Ecto neural progenitor cell (in vitro differentiated cells): ENCODE measurements around the gene CORO2B.

Experiments
- DNase-seq: peaks from one replicate; pipeline ENCODE4 v3.0.0-alpha.2; 2018; ENCODE audit warnings: low spot score

Gene CORO2B

DNA sequence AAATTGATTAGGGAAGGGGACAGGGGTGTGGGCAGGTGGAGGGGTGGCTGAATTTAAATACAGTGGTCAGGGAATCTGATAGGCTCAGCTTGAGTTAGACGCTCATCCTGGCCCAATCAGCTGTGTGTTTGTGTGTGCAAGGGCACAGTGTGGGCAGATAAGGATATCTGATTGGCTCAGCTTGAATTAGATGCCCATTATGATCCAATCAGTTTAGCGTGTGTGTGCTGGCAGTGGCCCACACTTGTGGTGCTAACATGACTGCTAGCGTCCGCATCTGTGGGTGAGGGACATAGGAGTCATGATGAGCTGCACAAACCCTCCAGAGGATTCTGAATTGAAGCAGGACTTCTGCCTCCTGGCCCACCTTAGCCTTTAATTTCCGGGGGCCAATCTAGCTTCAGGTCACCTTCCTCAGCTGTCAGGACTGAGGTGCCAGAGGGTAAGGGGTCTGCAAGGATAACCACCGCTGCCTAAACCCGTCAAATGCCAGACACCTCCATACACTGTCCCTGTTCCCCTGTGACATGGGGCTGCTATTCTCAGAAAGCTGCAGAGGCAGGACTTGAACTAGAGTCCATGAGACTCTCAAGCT, 97.3 kb downstream of the CORO2B start:
- DNase-seq, result no peak

DNA sequence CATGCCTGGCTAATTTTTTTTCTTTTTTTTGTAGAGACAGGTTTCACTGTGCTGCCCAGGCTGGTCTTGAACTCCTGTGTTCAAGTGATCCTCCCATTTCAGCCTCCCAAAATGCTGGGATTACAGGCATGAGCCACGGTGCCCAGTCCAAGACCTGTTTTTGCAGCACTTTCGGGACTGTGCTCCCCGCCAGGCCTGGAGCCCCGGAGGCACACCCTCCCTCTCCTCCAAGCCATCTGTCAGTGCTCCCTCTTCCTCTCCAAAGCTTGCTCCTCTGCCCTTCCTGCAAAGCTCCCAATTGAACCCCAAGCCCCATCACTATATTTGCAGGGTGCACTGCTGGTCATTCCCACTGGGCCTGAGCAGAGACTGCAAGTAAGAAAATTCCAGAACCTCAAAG, 98.1 kb downstream of the CORO2B start:
- no peak for DNase-seq

DNA sequence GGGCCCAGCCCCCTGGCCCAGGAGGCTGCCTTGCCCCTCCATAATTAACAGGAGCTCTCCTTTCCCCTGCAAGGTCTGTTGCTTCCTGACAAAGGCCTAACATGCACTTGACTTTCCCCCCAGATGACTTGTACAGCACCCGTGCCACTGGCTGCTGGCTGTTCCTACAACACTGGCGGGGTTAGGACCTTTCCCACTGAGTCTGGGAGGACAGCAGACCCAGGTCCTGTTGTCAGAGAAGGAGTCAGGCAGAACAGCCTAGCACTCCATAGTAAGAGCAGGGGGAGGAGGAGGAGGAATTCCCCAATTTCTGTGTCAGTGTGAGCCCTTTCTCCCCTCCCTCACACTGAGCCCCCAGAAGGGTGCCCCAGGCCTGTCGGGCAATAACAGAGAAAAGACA, 99.2 kb downstream of the CORO2B start:
- no peak for DNase-seq

DNA sequence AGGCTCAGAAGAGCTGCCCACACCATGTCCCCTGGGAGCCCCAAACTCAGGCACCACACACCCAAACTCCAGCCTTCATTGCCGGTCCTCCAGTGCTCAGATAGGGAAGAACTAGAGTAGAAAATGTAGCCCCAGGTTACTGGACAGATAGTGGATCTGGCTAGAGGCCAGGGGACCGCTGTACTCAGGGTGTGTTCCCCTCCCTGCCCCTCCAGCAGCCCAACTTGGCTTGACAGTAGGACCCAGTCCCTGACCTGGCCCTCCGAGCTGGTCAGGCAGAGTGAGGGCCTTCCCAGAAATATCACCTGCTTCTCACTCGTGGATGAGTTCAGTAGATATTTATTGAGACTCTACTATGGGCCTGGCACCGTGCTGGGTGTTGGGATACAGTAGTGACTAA, 100.0 kb downstream of the CORO2B start:
- DNase-seq, result no peak

DNA sequence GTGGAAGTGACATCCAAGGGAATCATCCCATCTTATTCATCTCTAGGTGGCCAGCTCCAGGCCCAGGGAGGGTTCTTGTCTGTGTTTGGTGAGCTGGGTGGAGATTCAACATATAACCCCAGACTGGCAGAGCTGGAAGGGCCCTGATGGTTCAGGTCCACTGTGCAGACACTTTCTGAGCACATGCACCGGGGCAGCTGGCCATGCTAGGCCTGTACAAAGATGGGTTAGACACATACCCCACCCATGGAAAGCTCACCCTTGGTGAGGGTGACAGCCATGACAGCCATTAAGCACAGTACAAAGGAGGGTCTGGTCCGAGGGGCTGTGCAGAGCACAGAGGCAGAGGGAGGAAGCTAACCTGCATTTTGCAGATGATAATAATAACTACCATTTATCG, 100.4 kb downstream of the CORO2B start:
- no peak for DNase-seq

DNA sequence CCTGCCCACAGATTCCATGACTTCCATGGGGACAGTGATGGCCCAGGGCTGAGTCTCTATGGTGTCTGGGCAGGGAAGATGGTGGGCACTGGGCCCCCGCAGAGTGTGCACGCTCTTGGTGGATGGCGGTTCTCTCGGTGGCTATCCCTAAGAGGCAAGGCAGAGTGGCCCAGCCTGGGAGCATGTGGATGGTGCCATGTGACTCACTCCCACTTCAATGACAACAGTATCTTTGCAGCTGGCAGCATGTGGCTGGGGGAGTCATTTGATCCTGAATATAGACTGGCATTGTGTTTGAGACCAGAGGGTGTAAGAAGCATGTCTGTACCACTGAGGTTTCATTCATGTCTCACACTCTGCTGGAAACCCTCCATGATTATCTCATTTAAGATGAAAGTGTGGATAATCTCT, 101.2 kb downstream of the CORO2B start:
- no peak for DNase-seq

DNA sequence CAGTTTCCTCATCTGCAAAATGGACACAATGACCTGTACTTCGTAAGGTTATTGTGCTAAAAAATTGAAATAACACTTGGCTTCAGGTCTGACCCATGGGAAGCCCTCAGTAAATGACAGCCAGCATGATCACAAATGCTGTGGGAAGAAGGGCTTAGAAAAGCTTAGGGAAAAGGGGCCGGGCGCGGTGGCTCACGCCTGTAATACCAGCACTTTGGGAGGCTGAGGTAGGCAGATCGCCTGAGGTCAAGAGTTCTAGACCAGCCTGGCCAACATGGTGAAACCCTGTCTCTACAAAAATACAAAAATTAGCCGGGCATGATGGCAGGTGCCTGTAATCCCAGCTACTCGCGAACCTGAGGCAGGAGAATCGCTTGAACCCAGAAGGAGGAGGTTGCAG, 102.0 kb downstream of the CORO2B start:
- DNase-seq, result peak; percentile 9

DNA sequence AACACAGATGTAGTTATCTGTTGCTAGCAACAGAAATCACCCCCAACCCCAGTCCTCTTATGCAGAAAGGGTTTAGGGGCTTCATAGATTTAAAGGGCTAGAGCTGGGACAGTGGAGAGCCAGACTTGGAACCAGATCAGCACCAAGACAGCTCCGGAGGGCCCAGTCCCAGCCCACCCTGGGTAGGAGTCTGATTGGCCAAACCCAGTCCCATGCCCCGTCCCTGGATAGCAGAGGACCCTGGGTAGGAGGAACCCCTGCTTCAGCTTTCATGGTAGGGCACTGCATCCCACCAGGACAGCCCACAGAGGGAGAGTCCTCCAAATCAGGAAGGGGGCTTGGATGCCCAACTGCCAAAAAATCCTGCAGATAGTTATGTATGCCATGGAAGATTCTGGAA, 103.0 kb downstream of the CORO2B start:
- DNase-seq, result peak; percentile 44

DNA sequence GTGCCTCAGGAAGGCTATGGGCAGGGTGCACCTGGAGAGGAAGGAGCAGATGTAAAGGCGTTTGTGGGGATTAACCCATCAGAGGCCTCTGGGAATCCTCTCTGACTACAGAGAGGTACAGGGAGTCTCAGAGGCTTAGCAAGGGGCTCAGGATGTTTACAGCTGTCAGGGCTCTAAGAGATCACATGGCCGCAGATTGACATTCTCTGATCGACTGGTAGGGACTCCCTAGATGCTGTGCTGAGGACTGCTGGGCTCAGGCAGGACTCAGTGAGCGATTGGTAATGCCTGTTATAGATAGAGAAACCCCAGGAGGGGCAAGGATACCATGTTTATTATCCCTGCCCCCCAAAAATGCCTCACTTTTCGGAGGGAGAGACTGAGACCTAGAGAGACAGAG, 103.5 kb downstream of the CORO2B start:
- peak; percentile 52 for DNase-seq

DNA sequence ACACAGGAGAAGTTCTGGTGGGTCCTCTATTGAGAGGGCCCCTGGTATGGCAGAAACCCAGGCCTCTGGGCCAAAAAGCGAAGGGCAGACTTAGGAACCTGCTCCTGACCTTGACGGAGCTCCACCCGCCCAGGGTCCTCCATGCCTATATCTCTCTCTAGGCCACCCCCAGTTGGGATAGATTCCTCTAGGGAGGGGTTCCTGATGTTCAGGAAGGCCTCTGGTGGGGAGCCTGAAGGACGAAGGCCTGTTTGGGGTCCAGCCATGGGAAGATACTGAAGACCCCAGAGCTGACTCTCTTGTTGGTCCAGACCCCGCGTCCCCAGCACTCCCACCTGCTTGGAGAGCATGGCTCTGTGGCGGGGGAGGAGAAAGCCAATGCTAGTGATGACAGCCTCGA, 104.2 kb downstream of the CORO2B start:
- peak; percentile 36 for DNase-seq

DNA sequence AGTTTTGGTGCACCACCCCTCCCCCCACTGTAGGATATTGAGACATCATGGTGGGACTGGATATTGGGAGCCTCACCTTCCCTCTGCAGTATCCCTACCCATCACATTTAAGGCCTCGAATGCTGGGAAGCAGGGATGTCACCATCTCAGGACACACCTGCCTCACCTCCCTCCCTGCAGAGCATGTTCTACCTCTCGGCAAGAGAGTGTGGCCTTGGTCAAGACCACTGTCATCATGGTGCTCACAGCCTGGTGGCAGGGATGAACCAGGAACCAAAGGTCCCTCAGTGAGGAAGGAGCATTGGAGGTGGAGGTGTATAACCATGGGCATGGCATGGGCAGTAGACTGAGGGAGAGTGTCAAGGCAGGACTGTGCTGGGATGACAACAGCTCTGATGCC, 104.8 kb downstream of the CORO2B start:
- peak; percentile 40 for DNase-seq

DNA sequence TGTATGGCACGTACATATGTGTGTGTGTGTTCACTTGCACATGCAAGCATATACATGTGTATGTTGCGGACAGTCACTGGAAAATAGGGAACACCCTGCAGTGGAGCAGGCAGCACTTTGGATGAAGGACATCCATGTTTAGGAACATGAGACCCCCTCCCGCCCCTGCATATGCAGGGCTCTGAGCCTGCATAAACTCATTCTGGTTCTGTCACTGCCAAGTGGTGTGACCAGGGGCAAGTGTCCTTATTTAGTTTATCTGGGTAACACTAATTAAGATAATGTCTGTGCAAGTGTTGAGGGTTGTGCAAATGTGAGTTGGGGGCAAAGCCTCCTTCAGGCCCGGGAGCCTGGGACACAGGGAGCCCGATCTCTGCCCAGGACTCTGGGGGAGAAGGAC, 105.7 kb downstream of the CORO2B start:
- DNase-seq, result peak; percentile 13

DNA sequence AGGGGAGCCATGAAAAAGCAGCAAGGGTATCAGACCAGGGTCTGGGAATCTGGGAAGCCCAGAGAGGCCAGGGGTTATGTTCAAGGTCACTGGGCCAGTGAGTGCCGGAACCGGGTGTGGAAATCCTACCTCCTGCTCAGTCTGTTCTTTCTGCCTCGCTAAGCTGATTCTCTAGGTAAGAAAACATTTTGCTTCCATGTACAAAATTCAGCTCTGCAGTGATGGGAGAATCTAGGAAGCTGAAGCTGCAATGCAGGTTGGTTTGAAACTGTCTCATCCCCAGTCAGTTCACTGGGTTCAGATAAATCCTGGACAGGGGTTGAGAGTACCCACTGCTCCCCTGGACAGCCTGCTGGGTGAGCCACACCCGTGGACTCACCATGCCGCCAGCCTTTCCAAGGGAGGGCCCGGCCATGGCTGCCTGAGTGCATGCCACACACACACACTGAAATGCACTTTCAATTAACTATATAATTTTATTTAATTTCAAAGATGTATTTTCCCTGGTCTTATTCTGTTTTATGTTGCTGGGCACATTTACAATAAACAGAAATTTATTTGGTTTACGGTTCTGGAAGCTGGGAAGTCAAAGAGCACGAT, 108.4 kb downstream of the CORO2B start:
- DNase-seq, result peak; percentile 24

DNA sequence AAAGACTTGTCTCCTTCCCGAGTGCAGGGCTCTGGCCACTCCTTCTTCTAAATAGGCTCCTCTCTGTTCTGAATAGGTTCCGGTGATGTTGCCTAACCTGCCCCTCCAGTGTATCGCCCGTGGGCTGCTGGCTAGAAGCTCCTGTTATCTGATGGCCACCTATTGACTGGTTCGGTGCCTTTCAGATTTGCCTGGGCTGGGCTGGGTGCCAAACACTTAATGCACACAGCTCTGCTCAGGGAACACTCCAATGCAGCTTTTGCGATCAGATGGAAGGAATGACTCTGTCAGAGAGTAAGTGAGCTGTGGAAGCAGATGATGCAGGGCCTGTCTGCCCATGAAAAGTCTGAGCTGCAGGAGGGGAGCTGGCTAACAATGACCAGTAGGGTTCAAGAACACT, 112.9 kb downstream of the CORO2B start:
- DNase-seq, result no peak

DNA sequence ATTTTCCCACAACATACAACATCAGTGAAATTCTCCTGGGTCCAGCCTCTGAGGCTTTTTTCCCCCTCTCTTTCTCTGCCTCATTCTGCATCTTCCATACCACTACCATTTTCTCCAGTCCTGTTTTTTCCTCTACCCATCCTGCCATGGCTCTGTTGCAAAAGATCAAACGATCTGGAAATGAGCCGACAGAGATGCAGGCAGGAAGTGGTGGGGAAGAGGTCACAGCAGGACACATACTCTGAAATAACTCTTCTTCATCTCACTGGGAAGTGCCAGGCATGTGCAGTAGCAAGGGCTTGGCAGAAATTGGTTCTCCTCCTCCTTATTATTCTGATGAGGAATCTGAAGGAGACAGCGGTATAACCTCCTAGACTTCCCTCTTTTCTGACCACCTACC, 114.3 kb downstream of the CORO2B start:
- no peak for DNase-seq

DNA sequence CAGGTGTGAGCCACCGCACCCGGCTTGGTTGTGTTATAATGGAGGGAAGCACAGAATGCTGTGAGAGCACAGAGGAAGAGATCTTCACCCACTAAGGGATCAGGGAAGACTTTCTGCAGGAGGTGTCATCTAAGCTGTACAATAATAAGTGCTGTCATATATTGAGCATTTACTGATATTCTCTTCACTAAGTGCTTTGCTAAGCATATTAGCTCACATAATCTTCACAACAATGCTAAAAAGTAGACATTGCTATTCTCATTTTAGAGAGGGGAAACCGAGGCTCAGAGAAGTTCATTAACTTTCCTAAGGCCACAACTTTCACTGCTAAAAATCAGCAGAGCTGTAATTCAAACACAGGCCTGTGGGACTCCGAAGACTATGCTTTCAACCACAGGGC, 115.3 kb downstream of the CORO2B start:
- no peak for DNase-seq

DNA sequence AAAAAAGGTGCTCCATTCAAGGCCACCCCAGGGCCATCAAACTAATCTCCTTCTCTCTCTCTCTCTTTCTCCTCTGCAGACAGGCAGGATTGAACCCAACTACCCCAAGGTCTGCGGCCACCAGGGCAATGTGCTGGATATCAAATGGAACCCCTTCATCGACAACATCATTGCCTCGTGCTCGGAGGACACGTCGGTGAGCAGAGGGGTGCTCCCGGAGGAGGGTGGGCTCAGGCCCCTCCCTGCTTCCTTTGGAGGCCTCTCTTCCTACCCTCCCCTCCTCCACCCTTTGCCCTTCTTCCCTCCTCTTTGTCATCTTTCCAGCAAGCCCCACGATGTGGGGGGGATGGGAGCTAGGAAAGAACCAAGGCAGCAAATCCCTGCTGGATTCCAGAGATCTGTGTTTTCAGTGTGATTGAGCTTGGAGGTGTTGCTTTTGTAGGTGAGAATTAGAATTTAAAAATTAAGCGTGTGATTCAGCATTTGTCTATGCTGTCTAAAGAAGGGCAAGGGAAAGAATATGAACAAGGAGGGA, 116.3 kb downstream of the CORO2B start:
- no peak for DNase-seq

DNA sequence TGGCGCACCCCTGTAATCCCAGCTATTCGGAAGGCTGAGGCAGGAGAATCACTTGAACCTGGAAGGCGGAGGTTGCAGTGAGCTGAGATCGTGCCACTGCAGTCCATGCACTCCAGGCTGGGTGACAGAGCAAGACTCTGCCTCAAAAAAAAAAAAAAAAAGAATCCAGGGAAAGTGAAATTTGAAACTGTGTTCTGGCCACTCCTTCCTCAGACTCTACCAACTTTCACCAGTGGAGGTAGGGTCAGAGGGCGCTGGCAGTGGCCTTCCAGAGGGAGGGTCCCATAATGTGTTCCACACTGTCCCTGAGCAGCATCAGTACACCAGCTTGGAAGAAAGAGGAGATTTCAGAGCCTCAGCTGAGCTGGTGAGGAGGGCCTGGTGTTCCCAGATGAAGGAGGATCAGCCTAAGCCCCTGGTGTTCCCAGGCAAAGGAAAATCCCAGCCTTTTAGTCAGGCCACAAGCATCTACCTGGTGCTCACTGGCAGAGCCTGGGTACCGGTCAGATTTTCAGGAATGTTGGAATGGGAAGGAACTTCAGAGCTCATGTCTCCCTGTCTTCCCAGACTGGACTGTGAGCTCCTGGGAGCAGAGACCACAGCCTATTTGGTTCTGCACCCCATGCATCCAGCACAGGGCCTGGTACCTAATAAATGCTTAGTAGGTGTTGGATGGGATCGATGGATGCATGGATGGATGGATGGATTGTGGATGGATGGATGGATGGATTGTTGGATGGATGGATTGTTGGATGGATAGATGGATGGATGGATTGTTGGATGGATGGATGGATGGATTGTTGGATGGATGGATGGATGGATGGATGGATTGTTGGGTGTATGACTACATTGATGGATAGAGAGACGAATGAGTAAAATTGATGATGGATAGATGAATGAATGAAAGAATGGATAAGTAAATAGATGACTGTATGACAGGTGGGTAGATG, 117.9 kb downstream of the CORO2B start:
- no peak for DNase-seq

DNA sequence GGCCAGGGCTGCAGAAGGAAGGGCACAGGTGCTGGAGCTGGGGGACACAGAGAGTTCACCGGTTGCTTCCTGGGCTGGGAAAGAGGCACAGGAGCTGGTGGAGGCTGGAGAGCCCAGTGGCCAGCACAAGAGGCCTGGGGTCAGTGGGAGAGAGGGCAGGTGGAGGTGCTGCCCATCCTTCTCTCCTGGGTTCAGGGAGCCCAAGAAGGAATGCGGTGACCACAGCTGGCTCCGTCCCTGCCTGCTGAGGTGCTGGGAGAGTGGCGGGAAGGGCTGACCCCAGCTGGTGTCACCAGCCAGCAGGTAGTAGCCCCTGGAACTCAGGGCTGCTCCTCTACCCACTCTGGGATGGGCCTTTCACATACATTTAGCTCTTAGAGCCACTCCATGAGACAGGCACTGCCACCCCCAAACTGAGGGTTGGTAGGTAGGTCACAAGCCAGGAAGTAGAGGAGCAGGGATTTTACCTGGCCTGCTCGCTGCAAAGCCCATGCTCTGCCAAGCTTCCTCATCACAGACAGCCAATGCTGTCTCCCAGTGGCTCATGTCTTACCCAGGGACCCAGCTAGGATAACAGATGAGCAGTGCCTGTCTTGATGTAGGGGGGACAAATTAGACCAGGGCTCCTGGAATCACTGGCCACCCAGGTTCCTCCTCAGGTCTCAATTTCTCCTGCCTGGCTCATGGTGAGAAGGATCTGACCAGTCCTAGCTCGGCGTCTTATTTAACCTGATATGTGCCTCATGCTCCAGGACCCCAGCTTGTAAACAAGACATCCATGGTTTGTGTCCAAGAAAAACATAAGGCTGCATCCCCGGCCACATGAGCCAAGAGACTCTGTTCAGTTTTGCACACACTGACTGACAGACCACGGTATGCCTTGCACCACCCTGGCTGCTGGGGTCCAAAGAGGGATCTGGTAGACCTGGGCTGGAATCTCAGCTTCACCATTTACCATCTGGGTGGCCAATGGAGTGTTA, 119.2 kb downstream of the CORO2B start:
- DNase-seq, result no peak

DNA sequence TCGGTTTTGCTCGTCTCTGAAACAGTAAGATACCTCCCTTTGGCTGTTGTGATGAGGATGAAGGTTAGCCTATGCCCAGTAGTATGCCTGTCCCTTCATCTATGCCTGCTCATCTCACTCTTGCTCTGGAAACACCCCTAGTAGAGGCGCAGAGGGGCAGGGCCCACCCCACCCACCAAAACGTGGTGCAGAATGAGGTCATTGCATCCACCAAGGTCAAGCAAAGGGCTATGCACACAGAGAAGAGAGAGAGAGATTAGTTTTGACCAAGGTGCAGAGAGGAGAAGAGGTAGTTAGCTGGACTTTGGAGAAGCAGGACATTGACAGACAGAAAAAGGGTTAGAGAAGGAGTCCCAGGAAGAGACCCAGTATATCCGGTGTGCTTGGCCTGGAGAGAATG, 119.9 kb downstream of the CORO2B start:
- DNase-seq, result no peak

DNA sequence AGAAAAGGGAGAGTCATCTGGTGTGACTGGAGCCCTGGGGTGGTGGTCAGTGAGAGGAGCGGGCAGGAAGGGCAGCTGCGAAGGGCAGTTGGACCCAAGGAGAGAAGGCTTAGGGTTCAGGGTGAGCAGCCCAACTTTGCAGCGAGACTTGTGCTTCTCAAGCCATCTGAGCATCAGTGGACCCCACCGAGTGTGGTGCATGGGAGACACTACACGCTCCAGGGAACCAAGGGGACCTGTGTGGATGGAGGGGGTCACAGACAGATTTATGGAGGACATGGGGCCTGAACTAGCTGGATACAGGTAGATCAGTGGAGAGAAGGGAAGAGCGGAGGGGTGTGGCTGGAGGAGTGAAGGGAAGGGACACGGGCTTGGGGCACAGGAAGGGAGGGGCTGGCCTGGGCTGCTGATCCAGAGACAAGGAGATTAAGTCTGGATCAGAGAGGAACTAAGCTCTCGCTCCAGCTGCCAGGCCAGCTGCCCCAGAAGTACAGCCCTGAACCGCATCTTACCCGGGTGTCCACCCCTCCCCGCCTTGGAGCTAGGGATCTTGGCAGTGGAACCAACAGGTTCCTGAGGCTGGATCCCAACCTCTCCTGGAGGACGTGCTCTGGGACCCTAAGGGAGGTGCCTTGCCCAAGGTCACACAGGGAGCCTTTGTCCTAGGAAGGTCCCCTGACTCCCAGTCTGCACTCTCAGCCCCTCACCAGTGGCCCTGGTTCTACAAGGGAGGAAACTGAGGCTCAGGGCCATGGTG, 120.5 kb downstream of the CORO2B start:
- peak; percentile 61 for DNase-seq
